Stromal cell of bone marrow (primary cell): Measurements from ENCODE around the gene TCTN1.
"Not testable (repeated sequence)": the region's sequence is repeated elsewhere in the genome, so short reads cannot be mapped to it uniquely, and the experiment has no call there.

Source experiments
- DNase-seq: peaks from one replicate; pipeline ENCODE4 v3.0.0-alpha.2; 2012; ENCODE audit warnings: low read depth

TCTN1 gene

DNA sequence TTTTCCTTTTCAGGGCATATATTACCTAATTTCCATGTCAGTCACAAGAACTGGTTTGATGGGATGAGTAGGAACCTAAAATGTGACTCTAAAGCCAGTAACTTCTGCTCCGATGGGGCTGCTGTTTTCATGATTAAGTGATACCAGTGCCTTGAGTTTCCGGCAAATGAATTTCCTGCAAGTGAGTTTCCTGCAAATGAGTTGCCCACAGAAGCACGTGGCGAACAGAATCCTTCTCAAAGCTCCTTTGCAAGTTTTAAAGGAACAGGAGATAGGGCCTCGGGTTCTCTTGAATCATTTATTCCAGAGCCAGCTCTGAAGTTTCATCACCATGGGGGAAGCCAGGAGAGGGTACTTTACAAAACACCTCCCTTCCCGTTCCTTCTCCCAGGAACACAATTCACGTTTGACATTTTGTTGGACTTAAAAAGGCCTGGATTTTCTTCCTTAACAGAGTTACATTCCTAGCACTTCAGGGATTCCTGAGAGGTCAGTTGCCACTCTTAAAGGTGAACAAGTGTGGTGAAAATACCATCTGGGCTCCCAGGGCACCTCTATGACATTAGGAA lies 28.6 kb upstream of the TCTN1 start:
- DNase-seq: no peak

DNA sequence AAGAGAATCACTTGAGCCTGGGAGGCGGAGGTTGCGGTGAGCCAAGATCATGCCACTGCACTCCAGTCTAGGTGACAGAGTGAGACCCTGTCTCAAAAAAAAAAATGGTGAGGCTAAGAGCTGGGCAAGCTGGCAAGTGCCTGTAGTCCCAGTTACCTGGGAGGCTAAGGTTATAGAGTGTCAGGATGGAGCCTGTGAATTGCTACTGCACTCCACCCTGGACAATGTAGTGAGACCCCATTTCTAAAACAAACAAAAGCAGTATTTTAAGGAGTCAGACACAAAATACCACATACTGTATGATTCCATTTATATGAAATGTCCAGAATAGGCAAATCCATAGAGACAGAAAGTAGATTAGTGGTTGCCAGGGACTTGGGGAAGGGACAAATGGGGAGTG lies 26.8 kb upstream of the TCTN1 start:
- not testable (repeated sequence) for DNase-seq

DNA sequence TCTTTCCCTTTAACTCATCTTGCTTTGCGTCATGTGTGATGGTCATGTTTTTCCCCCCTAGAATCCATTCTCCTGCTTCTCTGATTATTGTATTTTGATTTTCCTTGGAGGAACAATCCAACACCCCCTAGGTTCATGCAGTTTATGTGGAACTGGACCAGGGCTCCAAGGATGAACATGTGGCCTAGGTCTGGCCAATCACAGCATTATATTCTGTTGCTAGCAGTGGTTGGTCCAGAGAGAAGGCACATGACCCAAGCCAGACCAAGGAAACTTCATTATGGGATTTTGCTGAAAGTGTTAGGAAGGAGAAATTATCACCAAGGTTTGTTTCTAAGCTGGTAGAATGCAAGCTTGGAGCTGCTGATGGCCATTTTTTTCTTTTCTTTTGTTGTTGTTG lies 23.9 kb upstream of the TCTN1 start:
- DNase-seq: no peak

DNA sequence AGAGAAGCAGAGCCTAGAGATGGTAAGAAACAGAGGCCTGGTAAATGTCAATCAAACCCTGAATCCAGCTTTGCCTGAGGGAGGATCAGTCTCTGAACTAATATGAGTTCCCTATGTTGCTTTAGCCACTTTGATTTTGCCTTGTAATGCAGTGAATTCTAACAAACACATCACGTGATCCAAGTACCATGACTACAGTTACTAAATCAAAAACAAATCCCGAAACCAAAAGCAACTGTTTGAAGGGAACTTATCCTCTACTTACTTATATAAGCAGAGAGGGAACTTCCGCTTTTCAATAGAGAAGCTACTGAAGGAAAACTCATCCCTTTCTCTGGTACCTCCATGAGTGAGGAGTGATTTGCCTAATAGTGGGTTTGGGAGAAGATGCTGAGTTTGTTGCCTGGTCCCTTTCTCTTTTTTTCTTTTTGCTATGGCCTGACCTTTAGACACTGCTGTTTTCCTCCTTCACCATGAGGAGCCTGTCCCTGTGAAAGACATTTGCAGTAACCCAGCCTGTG lies 23.1 kb upstream of the TCTN1 start:
- peak; percentile 86 for DNase-seq

DNA sequence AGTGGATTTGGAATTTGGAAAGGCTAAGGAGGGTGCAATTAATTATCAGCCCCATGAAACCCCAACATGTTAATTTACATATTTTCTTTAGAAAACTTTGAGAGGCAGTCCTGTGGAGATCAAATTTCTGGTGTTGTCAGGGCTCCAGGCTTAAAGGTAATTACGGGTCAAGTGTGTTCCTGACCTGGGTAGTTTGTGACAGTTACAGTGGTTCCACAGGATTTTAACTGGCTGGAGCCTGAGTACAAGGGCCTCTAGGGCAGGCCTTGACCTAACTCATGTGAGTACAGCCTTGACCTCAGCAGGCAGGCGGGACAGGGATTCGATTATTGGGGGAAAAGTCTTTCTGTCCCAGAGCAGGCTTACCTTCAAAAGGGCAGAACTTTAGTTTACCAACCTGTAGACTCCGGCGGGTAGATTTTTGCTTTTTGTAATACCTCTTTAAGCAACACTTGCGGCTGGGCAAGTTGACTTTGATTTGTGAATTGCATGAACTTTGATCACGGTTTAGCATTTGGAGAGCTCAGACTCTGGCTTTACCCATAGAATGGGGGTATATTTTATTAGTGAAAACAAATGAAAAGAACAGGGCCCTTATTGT lies 22.4 kb upstream of the TCTN1 start:
- DNase-seq: no peak

DNA sequence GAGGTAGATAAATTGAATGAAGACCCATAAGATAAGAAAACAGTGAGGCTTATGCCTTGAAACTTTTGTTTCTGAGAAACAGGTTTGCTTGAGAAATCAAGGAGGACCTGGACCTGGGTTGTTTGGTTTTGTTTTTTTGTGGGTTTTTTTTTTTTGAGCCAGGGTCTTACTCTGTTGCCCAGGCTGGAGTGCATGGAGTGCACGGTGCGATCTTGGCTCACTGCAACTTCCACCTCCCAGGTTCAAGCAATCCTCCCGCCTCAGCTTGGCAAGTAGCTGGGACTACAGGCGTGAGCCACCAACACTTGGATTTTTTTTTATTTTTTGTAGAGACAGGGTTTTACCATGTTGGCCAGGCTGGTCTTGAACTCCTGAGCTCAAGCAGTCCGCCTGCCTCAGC lies 21.9 kb upstream of the TCTN1 start:
- DNase-seq: no peak

DNA sequence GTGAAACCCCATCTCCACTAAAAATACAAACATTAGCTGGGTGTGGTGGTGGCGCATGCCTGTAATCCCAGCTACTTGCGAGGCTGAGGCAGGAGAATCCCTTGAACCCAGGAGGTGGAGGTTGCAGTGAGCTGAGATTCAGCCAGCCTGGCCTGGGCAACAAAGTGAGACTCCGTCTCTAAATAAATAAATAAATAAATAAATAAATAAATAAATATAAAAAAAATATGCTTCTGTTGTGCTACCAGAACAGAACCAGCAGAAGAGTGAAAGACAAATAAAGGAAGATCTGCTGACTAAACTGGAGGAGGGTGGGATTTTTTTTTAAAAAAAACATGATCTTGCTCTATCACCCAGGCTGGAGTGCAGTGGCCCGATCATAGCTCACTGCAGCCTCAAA lies 21.0 kb upstream of the TCTN1 start:
- DNase-seq: not testable (repeated sequence)

DNA sequence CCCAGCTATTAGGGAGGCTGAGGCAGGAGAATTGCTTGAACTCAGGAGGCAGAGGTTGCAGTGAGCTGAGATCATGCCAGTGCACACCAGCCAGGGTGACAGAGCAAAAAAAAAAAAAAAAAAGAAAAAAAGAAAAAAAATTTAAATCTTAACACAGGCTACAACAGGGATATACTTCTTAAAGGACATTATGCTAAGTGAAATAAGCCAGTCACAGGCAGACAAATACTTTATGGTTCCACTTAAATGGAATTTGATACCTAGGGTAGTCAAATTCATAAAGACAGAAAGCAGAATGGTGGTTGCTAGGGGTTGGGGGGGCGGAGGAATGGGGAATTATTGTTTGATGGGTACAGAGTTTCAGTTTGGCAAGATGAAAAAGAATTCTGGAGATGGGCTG lies 16.0 kb upstream of the TCTN1 start:
- DNase-seq: no peak

DNA sequence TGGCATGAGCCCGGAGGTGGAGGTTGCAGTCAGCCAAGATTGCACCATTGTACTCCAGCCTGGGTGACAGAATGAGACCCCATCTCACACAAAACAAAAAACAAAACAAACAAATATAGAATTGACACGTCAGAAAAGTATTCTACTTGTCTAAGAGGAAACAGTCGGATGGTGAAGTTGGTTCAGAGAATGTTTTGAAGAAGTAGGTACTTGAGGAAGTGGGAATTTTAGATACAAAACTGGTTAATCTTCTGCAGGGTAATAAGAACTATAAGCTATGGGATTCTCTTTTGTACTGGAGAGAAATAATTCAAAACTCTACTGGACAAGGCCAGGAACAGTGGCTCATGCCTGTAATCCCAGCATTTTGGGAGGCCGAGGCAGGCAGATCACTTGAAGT lies 14.6 kb upstream of the TCTN1 start:
- DNase-seq: no peak

DNA sequence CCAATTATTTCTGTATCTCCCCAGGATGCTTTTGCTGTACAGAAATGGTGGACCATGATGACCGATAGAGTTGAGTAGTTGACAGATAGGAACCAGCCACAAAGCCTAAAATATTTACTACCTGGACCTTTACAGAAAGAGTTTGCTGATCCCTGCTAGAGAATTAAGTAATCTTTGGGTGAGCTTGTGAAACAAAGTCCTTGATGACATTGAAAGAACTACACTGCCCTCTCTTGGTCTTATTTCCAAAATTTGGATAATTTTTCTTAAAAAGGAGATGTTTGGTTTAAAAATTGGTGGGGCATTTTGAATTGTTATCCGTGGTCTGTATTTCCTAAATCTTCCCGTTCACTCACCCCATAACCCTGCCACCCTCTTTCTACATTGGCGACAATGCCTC lies 13.7 kb upstream of the TCTN1 start:
- DNase-seq: peak; percentile 42

DNA sequence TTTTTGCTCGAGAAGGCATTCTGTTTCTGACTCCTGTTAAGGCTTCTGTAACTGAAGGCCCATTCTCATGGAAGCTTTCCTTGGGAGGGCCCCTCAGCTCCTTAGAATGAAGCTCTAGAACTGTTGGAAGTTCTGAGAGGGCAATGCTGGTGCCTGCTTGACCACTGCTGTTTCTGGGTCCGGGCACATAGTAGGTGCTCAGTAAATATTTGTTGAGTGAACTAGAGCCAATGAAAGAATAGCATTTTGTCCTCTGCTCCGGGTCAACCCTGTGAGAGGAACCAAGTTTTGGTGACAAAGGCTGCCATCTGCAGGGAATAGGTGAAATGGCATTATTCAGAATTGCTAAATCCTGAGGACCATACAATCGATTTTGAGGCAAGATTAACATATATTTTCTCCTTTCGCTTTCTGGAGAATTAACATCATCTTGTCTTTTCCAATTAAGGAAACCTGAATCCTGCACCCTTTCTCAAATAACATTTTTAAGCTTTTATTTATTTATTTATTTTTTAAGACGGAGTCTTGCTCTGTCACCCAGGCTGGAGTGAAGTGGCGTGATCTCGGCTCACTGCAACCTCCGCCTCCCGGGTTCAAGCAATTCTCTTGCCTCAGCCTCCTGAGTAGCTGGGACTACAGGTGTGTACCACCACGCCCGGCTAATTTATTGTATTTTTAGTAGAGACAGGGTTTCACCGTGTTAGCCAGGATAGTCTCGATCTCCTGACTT lies 11.7 kb upstream of the TCTN1 start:
- DNase-seq: not testable (repeated sequence)

DNA sequence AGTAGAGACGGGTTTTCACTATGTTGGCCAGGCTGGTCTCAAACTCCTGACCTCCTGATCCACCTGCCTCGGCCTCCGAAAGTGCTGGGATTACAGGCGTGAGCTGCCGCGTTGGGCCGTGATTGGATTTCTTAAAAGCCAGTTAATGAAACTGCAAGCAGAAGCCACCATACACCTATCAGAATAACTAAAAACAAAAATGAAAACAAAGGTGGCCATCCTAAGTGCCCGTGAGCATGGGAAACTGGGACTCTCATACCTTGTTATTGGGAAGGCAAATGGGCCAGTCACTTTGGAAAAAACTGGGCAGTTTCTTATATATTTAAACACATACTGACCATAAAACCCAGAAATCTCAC lies 7.7 kb upstream of the TCTN1 start:
- DNase-seq: no peak

DNA sequence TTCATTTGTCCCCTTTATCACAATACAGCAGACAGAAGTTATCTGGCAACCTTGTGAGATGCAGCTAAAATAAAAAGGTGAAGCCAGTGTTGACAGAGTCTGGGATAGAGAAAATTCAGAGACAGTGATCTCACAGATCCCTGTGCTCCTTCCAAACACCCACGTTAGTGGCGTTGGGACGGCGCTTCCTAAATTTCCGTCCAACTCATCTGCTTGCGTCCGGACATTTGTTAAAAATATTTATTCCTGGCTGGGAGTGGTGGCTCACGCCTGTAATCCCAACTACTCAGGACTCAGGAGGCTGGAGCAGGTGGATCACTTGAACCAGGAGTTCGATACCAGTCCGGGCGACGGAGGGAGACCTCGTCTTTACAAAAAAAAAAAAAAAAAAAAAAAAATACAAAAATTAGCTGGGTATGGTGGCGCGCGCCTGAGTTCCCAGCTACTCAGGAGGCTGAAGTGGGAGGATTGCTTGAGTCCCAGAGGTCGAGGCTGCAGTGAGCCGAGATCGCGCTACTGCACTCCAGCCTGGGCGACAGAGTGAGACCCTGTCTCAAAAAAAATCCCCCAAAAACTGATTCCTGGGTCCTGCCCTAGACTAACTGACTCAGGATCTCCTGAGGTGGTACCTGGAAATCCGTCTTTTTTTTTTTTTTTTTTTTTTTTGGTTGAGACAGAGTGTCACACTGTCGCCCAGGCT lies 708 bp upstream of the TCTN1 start:
- no peak for DNase-seq

DNA sequence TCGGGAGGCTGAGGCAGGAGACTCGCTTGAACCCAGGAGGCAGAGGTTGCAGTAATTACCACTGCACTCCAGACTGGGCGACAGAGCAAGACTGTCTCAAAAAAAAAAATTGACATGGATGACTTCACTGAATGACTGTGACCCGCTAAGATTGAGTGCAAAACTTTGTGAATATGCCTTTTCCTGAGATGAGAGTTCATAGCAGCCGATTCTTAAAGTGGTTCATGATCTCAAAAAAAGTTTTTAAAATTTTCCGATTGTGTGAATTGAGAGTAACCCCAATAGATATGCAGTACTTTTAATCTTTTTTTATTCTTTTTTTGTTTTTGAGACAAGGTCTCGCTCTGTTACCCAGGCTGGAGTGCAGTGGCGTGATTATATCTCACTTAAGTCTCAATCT lies 1.2 kb downstream of the TCTN1 start:
- no peak for DNase-seq

DNA sequence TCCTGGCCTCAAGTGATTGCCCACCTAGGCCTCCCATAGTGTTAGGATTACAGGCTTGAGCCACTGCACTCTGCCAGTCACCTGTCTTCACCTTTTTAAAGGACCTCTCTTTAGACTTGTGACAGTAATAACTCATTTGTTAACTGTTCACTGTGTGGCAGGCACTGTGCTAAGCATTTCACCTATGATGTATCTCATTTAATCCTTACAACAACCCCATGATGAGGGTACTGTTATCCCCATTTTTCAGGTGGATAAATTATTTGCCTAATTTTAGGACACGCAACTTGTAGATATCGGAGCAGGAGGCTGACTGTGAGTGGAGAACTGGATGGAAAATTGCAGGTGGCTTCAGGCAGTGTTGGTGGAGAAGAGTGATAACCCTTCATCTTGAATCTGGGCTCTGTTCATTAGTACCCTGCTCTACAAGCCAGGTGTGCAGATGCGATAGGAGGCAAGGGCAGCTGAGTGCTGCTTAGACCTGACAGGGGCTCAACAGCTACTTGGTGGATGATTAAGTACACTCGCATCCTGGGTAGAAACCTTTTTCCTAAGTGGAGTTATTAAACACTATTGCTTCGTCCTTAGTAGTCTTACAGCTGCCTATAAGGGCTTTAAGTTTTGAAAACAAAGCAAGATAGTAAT lies 2.7 kb downstream of the TCTN1 start:
- no peak for DNase-seq

DNA sequence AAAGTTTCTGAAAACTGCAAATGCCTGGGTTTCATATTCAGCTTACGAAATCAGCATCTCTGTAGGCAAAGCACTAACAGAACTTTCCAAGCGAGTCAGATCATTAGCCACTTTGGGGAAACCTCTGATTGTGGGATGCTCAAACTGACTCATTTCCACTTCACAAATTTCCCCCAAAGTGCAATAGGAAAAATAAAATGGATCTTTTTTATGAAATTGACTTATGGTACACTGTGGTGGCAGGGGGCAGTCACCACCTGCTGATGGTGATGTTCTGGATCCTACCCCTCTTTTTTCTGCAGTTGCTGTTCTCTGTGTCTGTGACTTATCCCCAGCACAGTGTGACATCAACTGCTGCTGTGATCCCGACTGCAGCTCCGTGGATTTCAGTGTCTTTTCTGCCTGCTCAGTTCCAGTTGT lies 5.6 kb downstream of the TCTN1 start:
- DNase-seq: peak; percentile 21

DNA sequence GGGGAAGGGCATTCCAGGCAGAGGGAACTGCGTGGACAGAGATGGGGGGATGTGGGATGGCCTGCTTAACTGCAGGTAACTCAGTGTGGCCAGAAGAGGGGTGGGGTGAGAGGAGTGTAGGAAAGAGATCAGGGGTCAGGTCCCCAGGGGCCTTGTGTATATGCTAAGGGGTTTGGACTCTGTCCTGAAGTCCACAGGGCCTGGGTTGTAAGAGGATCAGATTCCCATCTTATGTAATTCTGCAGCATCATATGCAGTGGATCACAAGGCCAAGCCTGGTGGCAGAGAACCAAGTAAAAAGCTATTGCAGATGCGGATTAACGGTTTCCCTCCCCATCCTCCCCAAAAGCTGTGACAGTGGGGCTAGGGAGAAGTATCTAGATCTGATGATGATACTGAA lies 8.7 kb downstream of the TCTN1 start:
- DNase-seq: no peak

DNA sequence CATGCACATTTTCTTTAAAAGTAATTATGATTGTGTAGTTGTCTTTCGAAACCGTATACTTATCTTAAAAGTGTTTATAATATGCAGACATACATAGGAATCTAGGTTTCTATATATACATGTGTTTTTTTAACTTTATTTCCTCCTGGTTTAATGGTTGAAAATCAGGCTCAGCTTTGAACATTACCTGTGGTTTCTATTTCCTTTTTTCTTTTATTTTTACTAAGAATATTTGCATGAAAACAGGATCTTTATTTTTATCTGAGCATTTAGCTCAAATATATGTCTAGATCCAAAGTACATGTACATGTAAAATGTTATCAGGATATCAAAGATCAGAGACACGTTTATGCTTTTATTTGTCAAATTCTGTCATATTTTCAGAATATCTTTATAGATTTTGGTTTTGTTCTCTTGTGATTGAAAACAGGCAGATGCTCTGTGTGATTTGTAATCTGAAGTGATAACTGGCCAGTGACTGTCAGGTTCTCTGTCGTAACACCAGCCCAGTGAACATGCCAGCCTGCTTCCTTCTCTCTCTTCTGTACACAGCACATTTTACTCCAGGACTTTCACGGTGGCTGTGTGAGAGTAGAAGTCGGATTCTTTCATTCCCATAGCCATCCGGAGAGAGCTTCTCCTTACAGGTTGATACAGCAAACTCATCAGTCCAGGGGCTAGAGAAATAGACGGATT lies 13.7 kb downstream of the TCTN1 start:
- DNase-seq: no peak

DNA sequence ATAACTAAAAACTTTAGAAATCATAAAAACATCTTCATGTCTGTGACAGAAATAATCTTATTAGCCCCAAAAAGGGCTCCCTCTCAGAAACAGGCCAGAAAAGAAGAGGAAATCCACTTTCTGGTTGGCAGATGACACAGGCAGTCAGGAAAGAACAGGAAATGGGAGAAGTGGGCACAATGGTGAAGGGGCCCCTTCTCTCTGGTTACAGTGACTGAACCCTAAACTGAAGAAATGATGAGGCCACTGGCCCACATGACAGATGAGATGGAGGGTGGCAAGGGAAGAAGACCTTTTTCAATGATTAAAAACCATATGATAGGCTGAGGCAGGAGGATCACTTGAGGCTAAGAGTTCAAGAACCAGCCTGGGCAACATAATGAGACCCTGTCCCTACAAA lies 21.1 kb downstream of the TCTN1 start:
- DNase-seq: no peak

DNA sequence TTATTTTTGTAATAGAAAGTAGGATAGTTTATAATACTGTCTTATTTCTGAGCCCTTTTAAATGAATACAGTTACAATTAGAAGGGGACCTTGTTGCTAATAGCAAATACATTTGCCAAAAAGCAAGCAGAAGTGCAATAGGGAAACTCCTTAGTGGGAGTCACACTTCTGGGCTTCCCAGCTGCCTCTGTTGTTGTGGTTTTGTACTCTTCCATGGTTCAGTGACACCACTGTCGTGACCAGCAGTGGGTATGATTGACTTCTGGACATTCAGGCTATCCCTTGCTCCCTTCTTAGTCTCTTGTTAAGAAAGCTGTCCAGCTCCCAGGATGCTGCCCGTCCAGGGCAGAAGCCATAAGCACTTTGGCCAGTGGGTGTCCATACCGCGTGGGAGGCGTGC lies 22.6 kb downstream of the TCTN1 start:
- no peak for DNase-seq

DNA sequence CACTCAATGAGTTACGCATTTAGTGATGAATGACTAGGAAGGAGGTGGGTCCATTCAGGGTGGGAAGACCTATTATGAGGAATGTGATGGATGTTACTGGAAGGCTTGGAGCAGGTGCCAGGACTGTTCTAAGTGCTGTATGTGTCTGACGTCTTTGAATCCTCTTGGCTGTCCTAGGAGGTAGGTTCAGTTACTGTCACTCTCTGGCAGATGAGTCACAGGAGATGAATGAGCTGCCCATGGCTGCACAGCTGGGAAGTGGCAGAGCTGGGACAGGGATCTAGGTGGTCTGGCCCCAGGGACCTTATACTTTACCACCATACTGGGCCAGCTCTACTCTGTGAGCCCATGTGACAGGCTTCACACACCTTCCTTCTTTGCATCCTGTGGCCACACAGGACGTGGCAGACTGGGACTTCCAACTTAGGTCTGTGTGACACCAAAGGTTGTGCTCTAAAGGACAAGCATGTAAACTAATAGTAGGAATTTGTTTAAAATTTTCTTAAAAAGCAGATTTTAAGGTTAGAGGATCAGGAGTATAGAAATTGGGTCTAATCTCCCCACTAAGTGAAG lies 24.0 kb downstream of the TCTN1 start:
- no peak for DNase-seq

DNA sequence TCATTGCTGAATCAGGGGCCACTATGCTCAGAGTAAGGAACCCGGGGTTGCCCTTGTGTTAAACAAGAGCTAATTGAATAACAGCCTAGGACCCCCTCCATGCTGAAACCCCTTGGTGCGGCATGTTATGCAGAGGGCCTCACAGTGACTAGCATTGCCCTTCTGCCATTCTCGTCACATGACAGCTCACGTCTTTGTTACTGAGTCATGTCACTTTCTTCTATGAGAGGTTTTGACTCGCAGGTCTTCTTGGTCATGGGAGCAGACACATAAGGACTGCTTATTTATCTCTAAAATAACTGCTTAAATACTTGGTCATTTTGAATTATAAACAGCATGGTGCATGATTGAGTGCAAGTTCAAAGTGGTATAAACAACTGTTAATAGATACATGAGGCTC lies 24.9 kb downstream of the TCTN1 start:
- no peak for DNase-seq
